Gastrocnemius medialis (tissue), 4 donors: ENCODE results near the gene PCDH8.

ENCODE experiments used
- POLR2A ChIP-seq, 2 donors: fragments of 450-650 bp; IDR thresholded peaks; one replicate each; pipeline ENCODE4 v1.6.1; 2017; ENCODE audit warnings: antibody characterized with exemption in 2 of 2, mild to moderate bottlenecking in 2 of 2, moderate library complexity in 2 of 2
- TF ChIP-seq, protein P1 (sequence below), 5 experiments: fragments of 450-650 bp in 3 of 5; fragments of 200-600 bp in 2 of 5; sonication (generic) in 2 of 5; IDR thresholded peaks in 4 of 5; conservative IDR thresholded peaks in 1 of 5; 1 replicate in 4 of 5; 2 replicates in 1 of 5; pipeline ENCODE4 v1.5.1; 2016 to 2019; ENCODE audit warnings: antibody characterized with exemption in 5 of 5, mild to moderate bottlenecking in 3 of 5, moderate library complexity in 3 of 5

GRCh38 chr13:52868190-52868589, 19.8 kb upstream of the PCDH8 start:
- no peak for TF ChIP-seq POLR2A (IDR thresholded peaks at IDR 0.05)
- TF ChIP-seq, protein P1, sequence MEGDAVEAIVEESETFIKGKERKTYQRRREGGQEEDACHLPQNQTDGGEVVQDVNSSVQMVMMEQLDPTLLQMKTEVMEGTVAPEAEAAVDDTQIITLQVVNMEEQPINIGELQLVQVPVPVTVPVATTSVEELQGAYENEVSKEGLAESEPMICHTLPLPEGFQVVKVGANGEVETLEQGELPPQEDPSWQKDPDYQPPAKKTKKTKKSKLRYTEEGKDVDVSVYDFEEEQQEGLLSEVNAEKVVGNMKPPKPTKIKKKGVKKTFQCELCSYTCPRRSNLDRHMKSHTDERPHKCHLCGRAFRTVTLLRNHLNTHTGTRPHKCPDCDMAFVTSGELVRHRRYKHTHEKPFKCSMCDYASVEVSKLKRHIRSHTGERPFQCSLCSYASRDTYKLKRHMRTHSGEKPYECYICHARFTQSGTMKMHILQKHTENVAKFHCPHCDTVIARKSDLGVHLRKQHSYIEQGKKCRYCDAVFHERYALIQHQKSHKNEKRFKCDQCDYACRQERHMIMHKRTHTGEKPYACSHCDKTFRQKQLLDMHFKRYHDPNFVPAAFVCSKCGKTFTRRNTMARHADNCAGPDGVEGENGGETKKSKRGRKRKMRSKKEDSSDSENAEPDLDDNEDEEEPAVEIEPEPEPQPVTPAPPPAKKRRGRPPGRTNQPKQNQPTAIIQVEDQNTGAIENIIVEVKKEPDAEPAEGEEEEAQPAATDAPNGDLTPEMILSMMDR (IDR thresholded peaks at IDR 0.05 in 4 of 5, conservative IDR thresholded peaks at IDR 0.05 in 1 of 5) = no peak
